GM19238 (cell line): ENCODE data around the gene TXNRD1.
A peak's percentile ranks its signal among the peaks of the same experiment; 100 is the strongest.

Source experiments
- DNase-seq: peaks from one replicate; pipeline ENCODE4 v3.0.0; 2011; ENCODE audit warnings: low spot score; ENCODE audit not compliant: insufficient read length

The TXNRD1 gene

GRCh38 chr12:104348994-104349494, 133.5 kb downstream of the TXNRD1 start:
- DNase-seq: no peak

GRCh38 chr12:104350211-104351056, 134.9 kb downstream of the TXNRD1 start:
- no peak for DNase-seq

- DNase-seq: no peak
Observed at GRCh38 chr12:104351057-104351983, 135.7 kb downstream of the TXNRD1 start.

GRCh38 chr12:104352106-104352713, 136.6 kb downstream of the TXNRD1 start:
- DNase-seq: no peak

GRCh38 chr12:104353012-104353981, 137.7 kb downstream of the TXNRD1 start:
- no peak for DNase-seq

- no peak for DNase-seq
Observed at GRCh38 chr12:104354167-104354867, 138.7 kb downstream of the TXNRD1 start.

- DNase-seq: no peak
Observed at GRCh38 chr12:104354868-104355570, 139.4 kb downstream of the TXNRD1 start.

GRCh38 chr12:104355630-104356029, 140.1 kb downstream of the TXNRD1 start:
- no peak for DNase-seq

GRCh38 chr12:104356231-104357115, 140.9 kb downstream of the TXNRD1 start:
- DNase-seq: no peak

- no peak for DNase-seq
Observed at GRCh38 chr12:104357421-104357952, 141.9 kb downstream of the TXNRD1 start.

GRCh38 chr12:104358353-104359003, 142.9 kb downstream of the TXNRD1 start:
- DNase-seq: peak; percentile 67

- DNase-seq: no peak
Observed at GRCh38 chr12:104359216-104359615, 143.6 kb downstream of the TXNRD1 start.

- no peak for DNase-seq
Observed at GRCh38 chr12:104360157-104360556, 144.6 kb downstream of the TXNRD1 start.

- DNase-seq: no peak
Observed at GRCh38 chr12:104360983-104361707, 145.6 kb downstream of the TXNRD1 start.

- no peak for DNase-seq
Observed at GRCh38 chr12:104365921-104366410, 150.4 kb downstream of the TXNRD1 start.

GRCh38 chr12:104369708-104370107, 154.1 kb downstream of the TXNRD1 start:
- DNase-seq: no peak
